Measurements from ENCODE around the gene FOXB2.

The FOXB2 gene

GRCh38 chr9:77063645-77064285, 44.3 kb downstream of the FOXB2 start:
- Histone ChIP-seq H3K36me3 (no peaks in the 10 kb centered on the region), H3K27ac (no peak overlapping the region), H3K27me3 (no peaks in the 10 kb centered on the region), H3K4me1 (ENCODE audit: control insufficient read depth in 1 of 2, insufficient read depth in 1 of 2, low read depth in 1 of 2, low read length in 1 of 2) (no peaks in the 10 kb centered on the region), H3K9me3 (no peaks in the 10 kb centered on the region), H3K4me3 (ENCODE audit: low read depth in 1 of 2, low read length in 1 of 2) (no peak overlapping the region)
- TF ChIP-seq, protein P1, sequence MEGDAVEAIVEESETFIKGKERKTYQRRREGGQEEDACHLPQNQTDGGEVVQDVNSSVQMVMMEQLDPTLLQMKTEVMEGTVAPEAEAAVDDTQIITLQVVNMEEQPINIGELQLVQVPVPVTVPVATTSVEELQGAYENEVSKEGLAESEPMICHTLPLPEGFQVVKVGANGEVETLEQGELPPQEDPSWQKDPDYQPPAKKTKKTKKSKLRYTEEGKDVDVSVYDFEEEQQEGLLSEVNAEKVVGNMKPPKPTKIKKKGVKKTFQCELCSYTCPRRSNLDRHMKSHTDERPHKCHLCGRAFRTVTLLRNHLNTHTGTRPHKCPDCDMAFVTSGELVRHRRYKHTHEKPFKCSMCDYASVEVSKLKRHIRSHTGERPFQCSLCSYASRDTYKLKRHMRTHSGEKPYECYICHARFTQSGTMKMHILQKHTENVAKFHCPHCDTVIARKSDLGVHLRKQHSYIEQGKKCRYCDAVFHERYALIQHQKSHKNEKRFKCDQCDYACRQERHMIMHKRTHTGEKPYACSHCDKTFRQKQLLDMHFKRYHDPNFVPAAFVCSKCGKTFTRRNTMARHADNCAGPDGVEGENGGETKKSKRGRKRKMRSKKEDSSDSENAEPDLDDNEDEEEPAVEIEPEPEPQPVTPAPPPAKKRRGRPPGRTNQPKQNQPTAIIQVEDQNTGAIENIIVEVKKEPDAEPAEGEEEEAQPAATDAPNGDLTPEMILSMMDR (IDR thresholded peaks at IDR 0.05): no peak

DNA sequence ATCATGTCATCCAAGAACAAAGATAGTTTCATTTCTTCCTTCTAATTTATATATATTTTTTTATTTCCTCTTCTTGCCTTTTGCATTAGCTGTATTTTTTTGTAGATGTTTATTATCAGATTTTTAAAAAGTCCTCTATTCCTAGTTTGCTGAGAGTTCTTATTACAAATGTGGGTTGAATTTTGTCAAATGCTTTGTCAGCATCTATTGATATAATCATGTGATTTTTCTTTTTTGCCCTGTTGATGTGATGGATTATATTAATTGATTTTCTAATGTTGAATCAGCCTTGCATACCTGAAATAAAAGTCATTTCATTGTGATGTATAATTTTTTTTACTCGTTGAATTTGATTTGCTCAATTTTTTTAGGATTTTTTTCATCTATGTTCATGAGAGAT, 46.9 kb downstream of the FOXB2 start:
- no peaks in the 10 kb centered on the region for H3K36me3 ChIP-seq
- no peaks in the 10 kb centered on the region for H3K27me3 ChIP-seq
- no peak overlapping the region for H3K4me3 ChIP-seq (ENCODE audit: low read depth in 1 of 2, low read length in 1 of 2)
- TF ChIP-seq, protein P1 (IDR thresholded peaks at IDR 0.05): no peak
- H3K27ac ChIP-seq: no peak overlapping the region
- no peaks in the 10 kb centered on the region for H3K9me3 ChIP-seq
- H3K4me1 ChIP-seq (ENCODE audit: control insufficient read depth in 1 of 2, insufficient read depth in 1 of 2, low read depth in 1 of 2, low read length in 1 of 2): no peaks in the 10 kb centered on the region

All from neutrophil (primary cell).